Hepatocyte (in vitro differentiated cells): ENCODE results near the gene SLC4A1AP.

Experiments used
- CTCF ChIP-seq: fragments of 200-600 bp; sonication (generic); IDR thresholded peaks from 2 replicates; pipeline ENCODE4 v1.5.1; 2016; ENCODE audit warnings: antibody characterized with exemption, mild to moderate bottlenecking; ENCODE audit not compliant: poor library complexity
- EZH2 ChIP-seq: fragments of 200-600 bp; sonication (generic); IDR thresholded peaks from 2 replicates; pipeline ENCODE4 v1.6.1; 2016; ENCODE audit warnings: antibody characterized with exemption, mild to moderate bottlenecking, borderline replicate concordance
- EZH2phosphoT487 ChIP-seq: fragments of 200-600 bp; sonication (generic); IDR thresholded peaks from one replicate; pipeline ENCODE4 v1.6.1; 2018; ENCODE audit warnings: antibody characterized with exemption, mild to moderate bottlenecking, low read depth, moderate library complexity; ENCODE audit not compliant: unreplicated experiment, severe bottlenecking

GRCh38 chr2:27645197-27645596 is 18.5 kb upstream of the SLC4A1AP start:
- TF ChIP-seq CTCF (no peak), EZH2 (no peak), EZH2phosphoT487 (no peak)
